ENCODE measurements around the gene PRKG1.

Gene PRKG1

DNA sequence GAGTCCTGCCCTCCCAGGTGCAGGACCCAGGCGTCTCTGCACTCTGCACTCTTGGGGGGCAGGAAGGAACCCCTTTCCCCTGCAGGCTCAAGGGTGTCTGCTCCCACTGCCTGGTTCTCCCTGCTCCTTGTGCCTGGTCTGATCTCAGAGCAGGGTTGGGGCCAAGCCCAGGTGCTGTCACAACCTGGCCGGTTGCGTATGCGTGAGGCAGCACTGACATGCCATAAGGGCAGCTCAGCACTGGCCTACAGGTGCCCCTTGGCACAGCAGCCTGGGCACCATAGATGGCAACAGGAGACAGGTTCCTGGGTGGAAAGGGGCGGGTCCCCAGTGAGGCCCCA is 1273.0 kb downstream of the PRKG1 start:
- in situ Hi-C loops (cut with MboI; ENCODE audit: low pct_unique_long_range_greater_than_20kb, low sequenced_read_pairs, unreplicated experiment), result no loop called here
- no peak for DNase-seq (ENCODE audit: low spot score)
- TF ChIP-seq, protein P1, sequence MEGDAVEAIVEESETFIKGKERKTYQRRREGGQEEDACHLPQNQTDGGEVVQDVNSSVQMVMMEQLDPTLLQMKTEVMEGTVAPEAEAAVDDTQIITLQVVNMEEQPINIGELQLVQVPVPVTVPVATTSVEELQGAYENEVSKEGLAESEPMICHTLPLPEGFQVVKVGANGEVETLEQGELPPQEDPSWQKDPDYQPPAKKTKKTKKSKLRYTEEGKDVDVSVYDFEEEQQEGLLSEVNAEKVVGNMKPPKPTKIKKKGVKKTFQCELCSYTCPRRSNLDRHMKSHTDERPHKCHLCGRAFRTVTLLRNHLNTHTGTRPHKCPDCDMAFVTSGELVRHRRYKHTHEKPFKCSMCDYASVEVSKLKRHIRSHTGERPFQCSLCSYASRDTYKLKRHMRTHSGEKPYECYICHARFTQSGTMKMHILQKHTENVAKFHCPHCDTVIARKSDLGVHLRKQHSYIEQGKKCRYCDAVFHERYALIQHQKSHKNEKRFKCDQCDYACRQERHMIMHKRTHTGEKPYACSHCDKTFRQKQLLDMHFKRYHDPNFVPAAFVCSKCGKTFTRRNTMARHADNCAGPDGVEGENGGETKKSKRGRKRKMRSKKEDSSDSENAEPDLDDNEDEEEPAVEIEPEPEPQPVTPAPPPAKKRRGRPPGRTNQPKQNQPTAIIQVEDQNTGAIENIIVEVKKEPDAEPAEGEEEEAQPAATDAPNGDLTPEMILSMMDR (IDR thresholded peaks at IDR 0.05; ENCODE audit: extremely low read depth, insufficient read depth, missing control alignments), result no peak
